NCI-H2107 (cell line): Measurements from ENCODE around the gene NUS1.
"Not testable (repeated sequence)": the region's sequence is repeated elsewhere in the genome, so short reads cannot be mapped to it uniquely, and the experiment has no call there.

Experiments
- DNase-seq: peaks from one replicate; lab custom pipeline; 2025; lab: John Stamatoyannopoulos, UW

Gene NUS1

GRCh38 chr6:117674991-117675657 lies at the start of gene NUS1:
TSS of gene NUS1 (plus strand) at chr6:117675469. CDS start at chr6:117675671, 202 bp downstream.
- peak; percentile 86 for DNase-seq

- DNase-seq, result no peak
These were observed 47.7 kb upstream of the NUS1 start for GRCh38 chr6:117627533-117627932.

DNA sequence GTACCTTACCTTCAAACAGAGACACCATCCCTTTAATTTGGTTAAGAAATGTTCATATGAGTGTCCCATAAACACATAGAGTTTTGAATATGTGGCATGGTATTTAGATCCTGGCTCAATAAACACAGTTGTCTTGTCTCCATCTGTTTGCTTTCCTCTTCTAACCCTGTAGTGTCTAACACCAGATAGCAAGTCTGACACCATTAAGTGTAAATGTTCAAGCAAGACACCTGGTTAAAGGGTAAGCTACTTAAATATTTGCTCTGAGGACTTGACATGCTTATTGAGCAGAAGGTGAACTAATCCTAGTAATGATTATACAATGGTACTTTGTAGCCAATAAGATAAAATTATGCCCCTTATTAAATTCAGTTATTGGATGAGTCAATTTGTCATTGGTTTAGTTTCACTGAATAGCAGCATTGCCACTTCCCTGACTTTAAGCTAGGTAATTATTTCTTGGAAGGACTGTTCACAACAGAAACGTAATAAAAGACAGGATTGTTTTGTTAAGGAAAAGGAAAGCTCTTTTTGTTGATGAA lies 46.1 kb upstream of the NUS1 start:
- DNase-seq, result no peak

DNA sequence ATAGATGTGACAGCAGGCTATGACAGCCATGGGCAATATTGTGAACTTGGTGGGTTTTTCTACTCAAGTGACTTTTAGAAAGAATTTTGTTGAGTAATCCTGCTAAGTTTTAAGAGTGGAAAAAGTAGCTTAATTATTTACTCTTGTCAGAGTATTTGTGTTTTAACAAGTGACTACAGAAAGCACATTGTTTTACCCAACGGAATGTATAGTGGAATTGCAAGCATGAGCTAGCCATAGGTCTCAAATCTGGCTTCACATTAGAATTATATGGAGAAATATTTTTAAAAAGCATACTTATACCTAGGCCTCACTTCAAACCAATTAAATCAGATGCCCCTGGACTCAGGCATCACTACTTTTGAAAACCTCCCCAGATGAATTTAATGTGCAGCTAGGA lies 37.5 kb upstream of the NUS1 start:
- no peak for DNase-seq

DNA sequence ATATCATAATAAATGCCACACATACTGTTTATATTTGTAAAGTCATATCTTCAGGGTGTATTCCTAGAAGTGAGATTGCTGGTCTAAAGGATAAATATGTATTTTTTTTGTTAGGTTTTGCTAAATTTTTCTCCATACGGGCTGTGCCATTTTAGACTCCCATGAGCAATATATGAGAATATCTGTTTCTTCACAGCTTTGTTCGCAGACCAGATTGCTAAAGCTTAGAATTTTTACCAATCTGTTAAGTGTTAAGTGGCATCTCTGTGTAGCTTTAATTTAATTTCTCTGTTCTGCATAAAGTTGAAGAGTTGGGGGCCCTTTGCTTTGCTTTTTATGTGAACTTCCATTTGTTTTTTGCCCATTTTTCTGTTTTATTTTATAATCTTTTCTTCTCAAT lies 32.3 kb upstream of the NUS1 start:
- no peak for DNase-seq

DNA sequence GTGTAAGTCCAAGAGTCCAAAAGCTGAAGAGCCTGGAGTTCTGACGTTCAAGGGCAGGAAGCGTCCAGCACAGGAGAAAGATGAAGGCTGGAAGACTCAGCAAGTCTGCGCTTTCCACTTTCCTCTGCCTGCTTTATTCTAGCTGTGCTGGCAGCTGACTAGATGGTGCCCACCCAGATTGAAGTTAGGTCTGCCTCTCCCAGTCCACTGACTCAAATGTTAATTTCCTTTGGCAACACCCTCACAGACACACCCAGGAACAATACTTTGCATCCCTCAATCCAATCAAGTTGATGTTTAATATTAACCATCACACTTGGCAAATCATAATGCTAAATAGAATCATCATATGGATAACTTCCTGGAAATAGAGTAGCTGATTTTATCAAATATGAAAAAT lies 23.3 kb upstream of the NUS1 start:
- DNase-seq, result not testable (repeated sequence)

GRCh38 chr6:117653949-117654348 lies 21.3 kb upstream of the NUS1 start:
- no peak for DNase-seq

GRCh38 chr6:117655380-117655779 lies 19.9 kb upstream of the NUS1 start:
- DNase-seq, result no peak

DNA sequence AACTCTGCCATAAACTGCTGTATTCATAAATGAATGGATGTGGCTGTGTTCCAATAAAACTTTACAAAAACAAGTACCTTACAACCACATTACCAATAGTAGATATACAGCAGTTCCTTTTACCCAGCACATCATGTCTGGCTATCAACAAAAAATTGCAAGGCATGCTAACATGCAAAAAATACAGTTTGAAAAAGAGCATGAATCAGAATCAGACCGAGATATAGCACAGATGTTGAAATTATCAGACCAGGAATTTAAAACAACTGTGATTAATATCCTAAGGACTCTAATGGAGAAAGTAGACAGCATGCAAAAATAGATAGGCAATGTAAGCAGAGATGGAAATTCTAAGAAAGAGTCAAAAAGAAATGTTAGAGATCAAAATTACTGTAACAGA lies 8.4 kb upstream of the NUS1 start:
- no peak for DNase-seq

DNA sequence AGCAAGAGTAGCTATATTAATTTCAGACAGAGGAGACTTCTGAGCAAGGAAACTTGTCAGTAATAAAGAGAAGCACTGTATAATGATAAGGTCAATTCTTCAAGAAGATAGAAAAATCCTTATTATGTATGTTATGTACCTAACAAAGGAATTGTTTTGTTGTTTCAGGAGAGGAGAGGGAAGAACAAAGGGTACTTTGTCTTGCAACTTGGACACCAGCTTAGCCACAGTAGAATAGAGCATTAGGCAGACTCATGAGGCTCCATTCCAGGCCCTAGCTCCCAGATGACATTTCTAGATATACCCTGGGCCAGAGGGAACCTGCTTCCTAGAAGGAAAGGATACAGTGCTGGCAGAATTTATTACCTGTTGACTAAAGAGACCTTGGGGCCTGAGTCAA lies 6.5 kb upstream of the NUS1 start:
- DNase-seq, result no peak

DNA sequence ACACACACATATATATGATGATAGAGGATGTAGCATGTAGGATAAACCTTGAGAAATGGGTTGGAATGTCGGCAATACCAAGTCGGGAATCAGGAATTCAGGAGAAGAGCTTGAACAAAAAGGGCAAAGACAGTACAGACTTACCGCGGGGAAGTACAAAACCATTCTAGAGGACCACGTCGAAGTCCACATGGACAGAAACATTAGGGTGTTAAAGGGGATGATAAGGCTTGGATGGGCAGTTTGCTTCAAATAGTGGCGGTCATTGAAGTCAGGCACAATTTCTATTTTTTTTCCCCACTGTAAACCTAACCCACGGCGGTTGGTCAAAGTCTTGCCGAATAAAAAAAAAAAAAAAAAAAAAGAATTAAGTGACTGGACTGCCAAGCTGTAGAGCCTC lies 766 bp upstream of the NUS1 start:
- no peak for DNase-seq

GRCh38 chr6:117675658-117676301 lies 511 bp downstream of the NUS1 start:
- not testable (repeated sequence) for DNase-seq

DNA sequence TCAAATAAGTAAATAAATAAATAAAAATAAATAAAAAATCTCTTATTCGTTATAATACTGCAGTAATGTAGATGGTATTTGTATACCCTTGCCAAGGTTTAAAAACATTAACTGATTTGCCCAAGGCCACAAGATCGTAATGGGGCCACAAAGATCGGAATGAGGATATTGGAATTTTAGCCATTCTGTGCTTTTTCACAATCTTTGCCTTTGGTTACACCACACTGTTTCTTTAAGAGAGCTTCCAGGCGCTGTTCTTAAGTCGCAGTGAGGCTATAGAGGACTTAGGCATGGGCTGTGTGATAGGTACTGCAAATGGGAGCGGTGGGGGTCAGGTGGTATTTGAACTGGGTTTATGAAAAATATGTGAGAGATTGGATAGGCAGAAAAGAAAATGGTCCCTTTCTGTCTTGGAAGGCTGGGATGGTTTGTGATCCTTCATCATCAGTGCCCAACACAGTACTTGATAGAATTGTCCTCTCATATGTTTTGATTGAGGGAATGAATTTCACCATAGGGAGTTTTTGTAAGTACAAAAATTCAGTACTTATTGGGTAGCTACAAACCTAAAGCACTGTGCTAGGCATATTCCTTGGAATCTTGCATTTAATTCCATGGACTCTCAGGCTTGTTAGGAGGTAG lies 1.4 kb downstream of the NUS1 start:
- DNase-seq, result no peak

GRCh38 chr6:117677553-117678141 lies 2.4 kb downstream of the NUS1 start:
- DNase-seq, result no peak

DNA sequence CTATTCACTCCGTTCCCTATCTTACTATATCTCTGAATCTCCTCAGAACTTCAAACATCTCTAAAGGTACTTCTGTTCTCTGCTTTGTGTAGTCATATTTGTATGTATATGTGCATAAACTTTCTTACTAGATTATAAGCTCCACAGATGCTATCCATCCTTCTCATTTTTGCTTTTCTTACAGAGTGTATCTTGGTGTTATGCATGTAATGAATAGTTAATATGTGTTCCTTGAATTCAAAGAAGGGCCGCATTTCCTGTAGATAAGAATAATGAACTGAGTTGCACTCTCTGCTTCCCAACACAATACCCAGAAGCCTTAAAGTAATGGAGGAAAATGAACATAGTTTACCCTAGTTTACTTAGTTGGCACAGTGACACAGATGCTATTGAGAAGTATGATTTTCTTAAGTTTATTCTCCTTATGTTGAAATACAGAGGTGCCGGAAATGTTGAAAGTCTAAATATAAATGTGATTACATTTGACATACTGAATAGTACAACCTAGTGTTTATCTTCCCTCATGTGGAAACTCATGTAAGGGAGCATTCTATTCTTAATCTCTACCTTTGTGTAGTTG lies 6.0 kb downstream of the NUS1 start:
- DNase-seq, result no peak

DNA sequence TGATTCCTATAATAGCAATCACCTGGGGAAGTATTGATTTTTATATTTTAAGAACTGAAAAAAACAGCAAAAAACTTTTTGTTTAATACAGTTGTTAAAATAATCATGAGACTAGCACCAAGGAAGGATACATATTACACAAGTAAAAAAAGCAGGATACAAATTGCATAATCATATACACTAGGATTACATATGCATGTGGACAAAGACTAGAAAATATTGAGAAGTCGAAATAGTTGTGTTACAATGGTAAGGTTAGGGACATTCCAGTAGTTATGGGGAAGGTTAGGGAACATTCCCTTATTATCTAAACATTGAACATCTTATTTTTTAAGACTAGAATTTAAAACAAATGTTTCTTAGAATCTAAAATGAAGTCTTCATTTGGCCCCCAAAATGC lies 9.5 kb downstream of the NUS1 start:
- DNase-seq, result no peak

- DNase-seq, result no peak
These were observed 10.1 kb downstream of the NUS1 start for GRCh38 chr6:117685359-117685758.

- no peak for DNase-seq
These were observed 11.9 kb downstream of the NUS1 start for GRCh38 chr6:117687021-117687648.

GRCh38 chr6:117689584-117689983 lies 14.3 kb downstream of the NUS1 start:
- DNase-seq, result not testable (repeated sequence)

GRCh38 chr6:117706504-117706903 lies 31.2 kb downstream of the NUS1 start:
- no peak for DNase-seq

DNA sequence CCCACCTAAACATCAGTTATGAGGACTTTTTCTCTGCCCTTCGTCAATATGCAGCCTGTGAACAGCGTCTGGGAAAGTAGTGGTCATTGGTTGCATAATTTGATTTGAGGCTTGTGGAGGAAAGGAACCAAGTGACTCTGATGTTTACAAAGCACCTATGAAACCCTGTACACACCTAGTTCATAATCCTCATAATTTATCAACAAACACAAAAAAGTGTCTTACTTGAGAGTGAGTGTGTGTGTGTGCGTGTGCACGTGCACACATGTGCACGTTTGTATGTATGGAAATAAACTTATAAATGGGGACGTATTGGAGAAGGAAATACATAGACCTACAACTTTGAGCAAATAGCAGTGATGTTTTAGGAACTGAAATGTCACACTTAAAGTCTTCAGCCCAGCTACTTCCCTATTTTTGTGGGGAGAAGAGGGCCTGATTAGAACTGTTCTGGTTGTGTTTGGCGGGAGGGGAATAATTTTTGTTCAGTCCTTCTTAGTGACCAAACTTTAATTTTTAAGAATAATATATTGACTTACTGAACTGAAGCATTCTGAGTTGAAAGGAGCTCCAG lies 31.8 kb downstream of the NUS1 start:
- not testable (repeated sequence) for DNase-seq

DNA sequence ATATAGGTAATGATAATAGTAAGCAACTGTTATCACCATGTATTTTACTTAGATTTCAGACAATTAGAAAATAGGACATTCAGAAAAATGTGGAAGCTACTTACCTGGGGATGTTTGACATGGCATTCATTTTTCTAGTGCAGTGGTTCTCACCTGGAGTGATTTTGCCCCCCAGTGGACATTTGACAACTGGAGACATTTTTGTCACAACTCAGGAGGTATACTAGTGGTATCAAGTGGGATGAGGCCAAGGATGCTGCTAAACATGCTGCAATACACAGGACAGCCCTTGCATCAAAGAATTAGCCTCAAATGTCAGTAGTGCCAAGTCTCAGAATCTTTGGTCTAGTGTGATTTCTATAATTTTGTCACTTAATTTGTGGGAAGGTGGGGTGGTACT lies 36.1 kb downstream of the NUS1 start:
- DNase-seq, result no peak
